Measurements from ENCODE around the gene TPK1.
"Not testable (repeated sequence)": the region's sequence is repeated elsewhere in the genome, so short reads cannot be mapped to it uniquely, and the experiment has no call there.

Gene TPK1

DNA sequence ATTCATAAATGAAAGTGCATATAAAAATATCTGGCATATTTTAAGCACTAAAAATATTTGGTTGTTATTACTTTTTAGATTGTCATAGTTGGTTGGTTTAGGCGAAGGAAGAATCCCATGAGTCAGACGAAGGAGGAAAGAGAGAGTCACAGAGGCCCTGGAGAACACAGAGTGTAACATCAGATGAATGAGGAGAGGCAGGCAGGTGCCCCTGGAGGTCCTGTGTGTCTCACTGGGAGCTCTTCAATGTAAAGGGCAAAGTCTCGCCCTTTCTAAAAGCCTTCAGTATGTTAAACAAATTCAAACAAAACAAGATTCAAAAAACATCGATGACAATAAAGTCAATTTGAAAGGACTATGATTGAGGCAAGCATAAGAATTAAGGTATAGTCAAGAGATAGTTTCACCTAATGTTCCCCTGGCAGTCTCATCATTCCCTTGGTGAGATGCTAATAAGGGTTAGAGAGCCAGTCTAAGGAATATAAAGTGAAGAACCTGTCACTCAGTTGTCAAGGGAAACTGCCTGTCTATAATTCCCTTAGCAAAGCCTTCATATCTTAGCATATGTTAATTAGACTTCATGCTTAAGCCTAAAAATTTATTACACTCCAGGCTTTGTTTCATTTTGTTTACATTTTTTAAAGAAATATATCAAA, 194.3 kb downstream of the TPK1 start:
- no peak for DNase-seq (ENCODE audit: low spot score)

DNA sequence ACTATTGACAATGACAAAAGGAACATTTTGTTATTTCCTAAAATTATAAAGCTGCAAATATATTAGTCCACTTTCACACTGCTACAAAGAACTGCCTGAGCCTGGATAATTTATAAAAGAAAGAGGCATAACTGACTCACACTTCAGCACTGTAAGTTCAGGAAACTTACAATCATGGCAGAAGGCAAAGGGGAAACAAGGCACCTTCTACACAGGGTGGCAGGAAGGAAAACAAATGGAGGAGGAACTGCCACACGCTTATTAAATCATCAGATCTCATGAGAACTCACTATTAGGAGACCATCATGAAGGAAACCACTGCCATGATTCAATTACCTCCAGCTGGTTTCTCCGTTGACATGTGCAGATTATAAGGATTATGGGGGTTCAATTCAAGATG, 203.1 kb downstream of the TPK1 start:
- no peak for DNase-seq (ENCODE audit: low spot score)

DNA sequence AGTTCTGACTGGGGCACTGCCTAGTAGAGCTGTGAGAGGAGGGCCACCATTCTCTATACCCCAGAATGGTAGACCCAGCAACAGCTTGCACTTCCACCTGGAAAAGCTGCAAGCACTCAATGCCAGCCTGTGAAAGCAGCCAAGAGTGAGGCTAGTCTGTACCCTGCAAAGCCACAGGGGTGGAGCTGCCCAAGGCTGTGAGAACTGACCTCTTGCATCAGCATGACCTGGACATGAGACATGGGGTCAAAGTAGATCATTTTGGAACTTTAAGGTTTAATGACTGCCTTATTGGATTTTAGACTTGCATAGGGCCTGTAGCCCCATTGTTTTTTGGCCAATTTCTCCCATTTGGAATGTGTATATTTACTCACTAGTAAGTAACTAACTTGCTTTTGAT, 206.3 kb downstream of the TPK1 start:
- DNase-seq (ENCODE audit: low spot score), result no peak

DNA sequence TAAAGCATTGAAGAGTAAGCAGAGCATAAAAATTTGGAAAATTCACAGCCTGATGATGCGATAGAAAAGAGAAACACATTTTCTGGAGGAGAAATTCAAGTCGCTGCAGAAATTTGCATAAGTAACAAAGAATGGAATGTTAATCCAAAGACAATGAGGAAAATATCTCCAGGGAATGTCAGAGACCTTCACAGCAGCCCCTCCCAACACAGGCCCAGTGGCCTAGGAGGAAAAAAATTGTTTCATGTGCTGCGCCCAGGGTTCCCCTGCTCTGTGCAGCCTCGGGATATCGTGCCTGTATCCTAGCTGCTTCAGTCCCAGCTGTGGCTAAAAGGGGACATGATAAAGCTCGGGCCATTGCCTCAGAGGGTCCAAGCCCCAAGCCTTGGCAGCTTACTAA, 206.8 kb downstream of the TPK1 start:
- no peak for DNase-seq (ENCODE audit: low spot score)

DNA sequence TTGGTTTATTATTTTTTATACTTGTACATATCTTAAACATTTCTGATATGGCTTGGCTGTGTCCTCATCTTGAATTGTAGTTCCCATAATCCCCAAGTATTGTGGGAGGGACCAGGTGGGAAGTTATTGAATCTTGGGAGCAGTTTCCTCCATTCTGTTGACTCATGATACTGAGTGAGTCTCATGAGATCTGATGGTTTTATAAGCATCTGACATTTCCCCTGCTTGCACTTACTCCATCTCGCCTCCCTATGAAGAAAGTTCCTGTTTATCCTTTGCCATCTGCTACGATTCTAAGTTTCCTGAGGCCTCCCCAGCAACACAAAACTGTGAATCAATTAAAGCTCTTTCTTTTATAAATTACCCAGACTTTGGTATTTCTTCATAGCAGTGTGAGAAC, 207.7 kb downstream of the TPK1 start:
- no peak for DNase-seq (ENCODE audit: low spot score)

DNA sequence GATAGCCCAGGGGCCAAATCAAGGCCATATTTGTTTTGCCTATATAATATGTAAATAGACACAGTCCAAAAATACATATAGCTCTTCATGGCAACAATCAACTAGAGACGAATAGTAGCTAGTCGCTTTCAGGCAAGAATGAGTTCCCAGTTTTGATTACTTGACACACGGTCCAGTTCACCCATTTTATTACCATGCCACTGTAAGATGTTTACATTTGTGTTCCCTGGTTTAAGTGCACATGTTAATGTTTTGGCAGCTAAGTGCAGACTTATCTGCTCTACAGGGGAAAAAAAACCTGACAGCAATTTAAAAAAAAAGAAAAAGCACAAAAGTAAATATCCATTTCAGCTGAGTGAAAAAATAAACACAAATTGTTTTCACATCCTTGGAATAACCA, 213.1 kb downstream of the TPK1 start:
- DNase-seq (ENCODE audit: low spot score), result no peak

DNA sequence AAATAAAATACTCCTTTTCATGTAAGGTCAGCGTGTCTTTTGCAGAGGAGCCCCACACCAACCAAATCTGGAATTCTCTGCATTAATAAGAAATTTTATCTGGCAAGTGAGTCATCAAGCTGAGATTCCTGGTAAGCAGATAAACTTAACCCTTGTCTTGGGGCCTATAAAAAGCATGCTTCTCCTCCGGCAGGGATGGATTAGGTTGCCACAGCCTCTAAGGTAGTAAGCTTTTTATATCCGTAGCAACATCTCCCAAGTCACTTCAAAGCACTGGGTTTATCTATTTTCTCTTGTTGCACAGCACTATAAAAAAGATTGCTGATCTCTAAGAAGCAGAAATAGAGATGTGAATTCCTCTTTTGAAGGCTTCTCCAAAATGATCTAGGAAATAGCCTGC, 229.6 kb downstream of the TPK1 start:
- no peak for DNase-seq (ENCODE audit: low spot score)

DNA sequence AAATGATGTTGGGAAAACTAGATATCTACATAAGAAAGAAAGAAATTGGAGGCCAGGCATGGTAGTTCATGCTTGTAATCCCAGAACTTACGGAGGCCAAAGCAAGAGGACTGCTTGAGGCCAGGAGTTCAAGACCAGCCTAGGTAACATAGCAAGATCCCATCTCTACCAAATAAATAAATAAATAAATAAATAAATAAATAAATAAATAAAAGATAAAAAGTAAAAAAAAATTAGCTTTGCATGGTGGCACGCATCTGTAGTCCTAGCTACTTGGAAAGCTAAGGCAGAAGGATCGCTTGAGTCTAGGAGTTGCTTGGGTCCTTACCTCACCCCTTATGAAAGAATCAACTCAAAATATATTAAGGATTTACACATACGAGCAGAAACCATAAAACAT, 238.9 kb downstream of the TPK1 start:
- DNase-seq (ENCODE audit: low spot score), result no peak

DNA sequence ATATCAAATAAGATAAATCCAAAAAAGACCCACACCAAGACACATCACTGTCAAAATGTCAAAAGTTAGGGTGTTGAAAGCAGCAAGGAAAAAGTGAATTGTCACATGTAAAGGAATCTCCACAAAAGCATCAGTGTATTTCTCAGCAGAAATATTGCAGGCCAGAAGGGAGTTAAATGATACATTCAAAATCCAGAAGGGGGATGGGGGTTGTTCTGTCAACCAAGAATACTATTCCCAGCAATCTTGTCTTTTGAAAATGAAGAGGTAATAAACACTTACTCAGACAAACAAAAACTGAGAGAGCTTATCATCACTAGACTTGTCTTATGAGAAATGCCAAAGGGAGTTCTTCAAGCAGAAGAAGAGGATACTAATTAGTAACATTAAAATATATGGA, 241.3 kb downstream of the TPK1 start:
- no peak for DNase-seq (ENCODE audit: low spot score)

DNA sequence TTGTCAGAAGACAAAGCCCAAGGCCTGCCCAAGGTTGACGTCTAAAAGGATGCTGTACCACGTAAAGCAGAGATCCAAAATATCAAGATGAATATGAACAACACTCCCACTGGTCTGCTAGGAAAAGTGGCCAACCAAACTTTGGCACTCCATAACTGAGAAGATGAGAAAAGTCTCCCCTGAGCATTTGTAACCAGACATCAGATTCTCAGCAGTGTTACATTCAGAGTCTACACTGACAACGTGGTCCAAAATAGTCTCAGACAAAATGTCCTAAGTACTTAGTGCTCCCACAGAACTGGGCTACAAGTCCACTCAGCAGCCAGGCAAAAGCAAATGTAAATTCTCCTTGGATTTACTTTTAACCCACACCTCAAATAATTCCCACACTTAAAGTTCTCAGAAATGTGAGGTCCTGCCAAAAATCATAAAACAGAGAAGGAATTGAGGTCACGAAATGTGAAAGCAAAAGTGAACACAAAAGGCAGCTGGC, 247.2 kb downstream of the TPK1 start:
- DNase-seq (ENCODE audit: low spot score), result no peak

DNA sequence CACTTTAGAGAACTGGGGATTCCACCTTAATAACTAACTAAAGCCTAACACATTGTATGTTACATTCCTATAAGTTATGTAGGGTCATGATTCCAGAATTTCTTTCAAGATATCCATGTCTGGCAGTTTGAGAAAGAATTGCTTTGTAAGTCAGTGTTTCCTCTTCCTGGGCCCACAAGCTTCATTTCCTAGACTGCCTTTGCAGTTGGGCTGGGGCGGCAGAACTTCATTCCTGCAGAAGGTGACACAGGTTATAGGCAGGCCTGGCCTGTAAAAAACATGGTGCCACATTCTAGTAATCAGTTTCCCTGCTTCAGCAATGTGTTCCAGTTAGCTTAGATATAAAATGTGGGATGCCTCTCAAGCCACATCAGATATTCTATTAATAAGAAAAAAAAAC, 248.2 kb downstream of the TPK1 start:
- DNase-seq (ENCODE audit: low spot score), result no peak

DNA sequence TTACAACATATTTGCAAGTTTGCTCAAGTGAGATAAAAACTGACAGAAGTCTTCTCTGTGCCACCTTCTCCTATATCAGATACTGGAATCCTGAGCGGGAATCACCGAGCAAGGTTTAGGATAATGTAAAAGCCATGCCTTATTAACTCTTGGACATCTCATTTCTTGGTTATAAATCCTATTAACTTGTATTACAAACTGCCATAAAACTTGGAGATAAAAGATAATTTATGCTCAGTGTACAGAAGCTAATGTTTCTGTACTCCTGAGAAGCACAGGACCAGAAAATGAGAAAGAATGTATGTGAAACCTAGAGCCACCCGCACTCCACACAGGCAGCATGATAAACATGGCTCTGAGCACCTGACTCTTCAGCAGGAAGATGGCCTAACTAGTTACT, 251.1 kb downstream of the TPK1 start:
- no peak for DNase-seq (ENCODE audit: low spot score)

DNA sequence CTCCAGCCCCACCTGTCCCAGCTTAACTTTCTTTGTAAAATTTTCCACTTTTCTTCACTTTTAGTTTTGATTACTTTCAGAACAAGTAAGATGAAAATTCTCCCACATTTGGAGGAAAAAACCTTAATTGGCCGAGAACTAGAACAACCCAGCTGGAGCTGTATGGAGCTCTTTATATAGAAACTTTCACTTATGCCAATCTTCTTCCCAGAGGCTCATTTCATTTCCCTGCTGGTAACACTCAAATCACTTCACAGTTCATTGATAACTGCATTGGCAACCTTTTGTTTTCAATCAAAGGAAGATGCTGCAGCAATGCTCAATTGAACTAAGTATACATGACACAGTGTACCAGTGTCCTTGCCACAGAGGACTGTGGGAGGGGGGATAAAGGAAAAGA, 256.2 kb downstream of the TPK1 start:
- DNase-seq (ENCODE audit: low spot score), result no peak

DNA sequence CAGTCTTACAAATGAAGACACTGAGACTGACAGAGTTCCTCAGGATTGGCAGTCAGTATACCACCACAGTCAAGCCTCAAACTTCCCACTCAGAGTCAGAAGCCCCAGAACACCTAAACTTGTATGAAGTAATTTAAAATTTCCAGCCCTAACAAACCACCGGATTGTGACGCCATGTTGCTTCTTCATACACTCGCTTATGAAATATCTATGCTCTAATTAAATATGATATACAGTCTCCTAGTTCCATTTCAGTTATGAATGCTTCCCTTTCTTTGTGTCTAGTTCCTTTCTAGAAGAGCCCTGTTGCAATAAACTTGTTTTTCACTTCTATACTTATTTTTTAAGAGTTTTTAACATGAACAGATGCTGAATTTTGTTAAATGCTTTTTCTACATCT, 260.4 kb downstream of the TPK1 start:
- no peak for DNase-seq (ENCODE audit: low spot score)

DNA sequence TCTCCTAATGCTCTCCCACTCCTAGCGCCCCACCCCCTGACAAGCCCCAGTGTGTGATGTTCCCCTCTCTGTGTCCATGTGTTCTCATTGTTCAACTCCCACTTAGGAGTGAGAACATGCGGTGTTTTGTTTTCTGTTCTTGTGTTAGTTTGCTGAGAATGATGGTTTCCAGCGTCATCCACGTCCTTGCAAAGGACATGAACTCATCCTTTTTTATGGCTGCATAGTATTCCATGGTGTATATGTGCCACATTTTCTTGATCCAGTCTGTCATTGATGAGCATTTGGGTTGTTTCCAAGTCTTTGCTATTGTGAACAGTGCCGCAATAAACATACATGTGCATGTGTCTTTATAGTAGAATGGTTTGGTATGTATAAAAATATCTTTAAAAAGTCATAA, 261.1 kb downstream of the TPK1 start:
- DNase-seq (ENCODE audit: low spot score), result not testable (repeated sequence)

DNA sequence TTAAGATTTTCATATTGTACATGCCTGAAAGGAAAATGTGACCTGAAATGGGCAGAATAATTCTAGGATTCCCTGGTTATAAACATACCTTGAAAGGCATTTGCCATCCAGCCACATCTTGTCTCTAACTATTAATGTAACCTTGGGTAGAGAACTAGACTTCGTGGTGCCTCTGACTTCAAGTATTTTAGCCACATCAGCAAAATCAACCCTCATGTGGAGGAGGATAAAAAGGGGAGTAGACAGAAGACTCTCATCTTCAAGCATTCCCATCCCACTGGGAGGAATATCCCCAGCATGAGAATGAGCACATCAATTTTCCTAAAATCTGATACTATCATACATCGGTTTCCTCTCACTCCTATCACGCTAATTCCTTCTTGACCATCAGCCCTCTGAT, 267.6 kb downstream of the TPK1 start:
- no peak for DNase-seq (ENCODE audit: low spot score)

DNA sequence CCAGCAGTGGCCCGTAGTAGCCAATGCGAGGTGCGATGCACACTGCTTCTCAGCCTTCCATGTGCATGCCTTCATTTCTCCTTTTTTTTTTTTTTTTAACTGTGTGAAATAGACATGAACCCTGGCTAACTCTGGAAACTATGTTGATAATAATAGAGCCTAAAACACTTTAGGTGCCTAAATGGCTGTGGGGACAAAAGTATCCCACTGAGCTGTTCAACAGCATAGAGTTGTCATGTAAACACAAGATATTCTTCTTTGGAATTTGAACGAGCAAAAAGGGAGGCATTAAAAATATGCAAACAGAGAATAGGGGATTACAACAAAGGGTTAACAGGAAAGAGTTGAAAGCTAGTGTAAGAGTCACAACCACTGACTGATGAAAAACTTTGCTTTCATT, 270.3 kb downstream of the TPK1 start:
- DNase-seq (ENCODE audit: low spot score), result no peak

DNA sequence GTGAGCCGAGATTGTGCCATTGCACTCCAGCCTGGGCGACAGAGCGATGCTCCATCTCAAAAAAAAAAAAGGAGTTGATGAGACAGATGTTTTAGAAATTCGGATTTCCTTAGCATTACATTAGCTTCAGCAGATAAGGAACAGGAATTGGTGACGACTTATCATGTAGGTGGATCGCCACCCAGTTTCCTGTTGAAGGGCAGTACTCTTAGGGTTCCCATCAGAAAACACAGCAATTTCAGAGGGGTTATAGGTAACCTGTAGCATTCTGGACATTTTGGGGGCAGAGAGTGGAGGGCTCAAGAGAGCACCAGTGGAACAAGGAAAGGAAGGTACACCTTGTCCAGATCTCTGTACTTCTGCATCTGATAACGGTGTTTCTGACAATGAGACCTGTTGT, 286.0 kb downstream of the TPK1 start:
- no peak for DNase-seq (ENCODE audit: low spot score)

DNA sequence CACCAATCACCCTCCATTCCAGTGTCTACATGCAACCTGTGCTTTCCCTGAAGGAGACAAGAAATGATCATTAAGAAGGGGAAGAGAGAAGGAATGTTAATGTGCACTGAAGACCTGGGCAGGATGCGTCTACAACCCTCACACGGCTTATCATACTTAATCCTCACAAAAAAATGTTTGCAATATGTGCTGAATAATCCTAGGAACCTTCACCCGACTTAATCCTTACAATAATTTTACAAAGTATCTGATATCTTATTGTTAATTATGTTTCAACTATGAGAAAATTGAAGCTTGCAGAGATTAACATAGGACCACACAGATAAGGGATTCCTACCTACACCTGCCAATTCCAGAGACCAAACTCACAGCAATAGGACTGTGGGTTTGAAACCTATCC, 287.3 kb downstream of the TPK1 start:
- no peak for DNase-seq (ENCODE audit: low spot score)

DNA sequence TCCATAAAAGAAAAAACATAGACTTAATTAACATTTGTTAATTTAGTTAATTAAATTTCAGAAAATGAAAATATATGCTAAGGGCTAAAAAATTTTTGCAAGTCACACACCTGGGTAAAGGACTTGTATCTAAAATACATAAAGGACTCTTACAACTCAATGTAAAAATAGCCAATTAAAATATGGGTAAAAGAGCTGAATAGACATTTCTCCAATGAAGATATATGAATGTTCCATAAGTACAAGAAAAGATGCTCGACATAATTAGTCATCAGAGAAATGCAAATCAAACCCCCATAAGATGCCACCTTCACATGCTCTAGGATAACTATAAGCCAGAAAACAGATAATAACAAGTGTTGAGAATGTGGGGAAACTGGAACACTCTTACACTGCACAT, 288.0 kb downstream of the TPK1 start:
- DNase-seq (ENCODE audit: low spot score), result no peak

DNA sequence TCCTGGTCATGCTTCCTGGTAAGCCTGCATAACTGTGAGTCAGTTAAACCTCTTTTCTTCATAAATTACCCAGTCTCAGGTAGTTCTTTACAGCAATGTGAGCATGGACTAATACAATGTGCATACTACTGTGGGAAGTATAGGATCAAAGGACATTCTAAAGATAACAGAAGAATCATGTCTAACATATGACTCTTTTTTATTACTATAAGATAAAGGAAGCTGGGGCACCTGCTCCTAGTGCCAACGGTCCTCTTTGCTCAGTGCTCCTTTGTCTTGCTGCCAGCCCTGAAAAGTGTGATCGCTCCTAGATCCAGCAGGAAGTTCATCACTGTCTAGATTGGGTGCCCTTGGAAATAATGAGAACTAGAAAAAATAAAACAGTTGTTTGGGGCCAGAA, 289.1 kb downstream of the TPK1 start:
- no peak for DNase-seq (ENCODE audit: low spot score)

DNA sequence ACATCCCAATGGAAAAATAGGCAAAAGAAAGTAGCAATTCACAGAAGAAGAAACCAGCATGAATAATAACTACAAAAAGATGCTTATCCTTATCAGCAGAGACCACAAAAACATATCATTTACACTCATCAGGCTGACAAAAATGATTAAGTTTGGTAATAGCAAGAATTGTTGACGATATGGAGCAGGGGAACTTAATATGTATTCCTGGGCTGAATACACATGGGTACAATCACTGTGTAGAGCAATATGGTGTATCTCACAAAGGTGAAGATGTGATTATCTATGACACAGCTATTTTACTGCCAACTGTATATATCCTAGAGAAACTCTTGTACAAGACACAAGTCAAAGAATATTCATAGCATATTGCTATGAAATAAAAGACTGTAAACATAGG, 290.5 kb downstream of the TPK1 start:
- peak; percentile 23 for DNase-seq (ENCODE audit: low spot score)

DNA sequence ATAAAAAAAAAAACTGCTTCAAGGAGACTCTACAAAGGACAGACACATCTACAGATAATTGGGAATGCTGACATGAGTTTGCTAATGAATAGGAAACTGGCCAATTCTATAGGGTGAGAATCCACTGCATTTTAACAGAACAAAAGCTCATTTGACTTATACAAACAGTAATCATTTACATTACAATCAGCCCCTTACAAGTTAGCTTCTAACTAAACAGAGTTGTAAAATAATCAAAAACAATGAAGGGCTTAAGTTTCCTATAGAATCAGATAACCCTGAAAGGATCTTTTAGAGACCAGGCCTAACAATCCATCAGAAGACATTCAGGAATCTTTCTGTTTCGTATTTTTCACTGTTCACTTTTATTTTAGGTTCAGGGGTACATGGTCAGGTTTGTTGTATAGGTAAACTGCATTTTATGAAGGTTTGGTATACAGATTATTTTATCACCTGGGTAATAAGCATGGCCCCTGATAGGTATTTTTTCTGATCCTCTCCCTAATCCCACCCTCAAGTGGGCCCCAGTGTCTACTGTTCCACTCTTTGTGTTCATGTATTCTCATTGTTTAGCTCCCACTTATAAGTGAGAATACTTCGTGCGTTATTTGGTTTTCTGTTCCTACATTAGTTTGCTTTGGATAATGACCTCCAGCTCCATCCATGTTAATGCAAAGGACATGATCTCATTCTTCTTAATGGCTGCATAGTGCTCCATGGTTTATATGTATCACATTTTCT, 301.0 kb downstream of the TPK1 start:
- no peak for DNase-seq (ENCODE audit: low spot score)

DNA sequence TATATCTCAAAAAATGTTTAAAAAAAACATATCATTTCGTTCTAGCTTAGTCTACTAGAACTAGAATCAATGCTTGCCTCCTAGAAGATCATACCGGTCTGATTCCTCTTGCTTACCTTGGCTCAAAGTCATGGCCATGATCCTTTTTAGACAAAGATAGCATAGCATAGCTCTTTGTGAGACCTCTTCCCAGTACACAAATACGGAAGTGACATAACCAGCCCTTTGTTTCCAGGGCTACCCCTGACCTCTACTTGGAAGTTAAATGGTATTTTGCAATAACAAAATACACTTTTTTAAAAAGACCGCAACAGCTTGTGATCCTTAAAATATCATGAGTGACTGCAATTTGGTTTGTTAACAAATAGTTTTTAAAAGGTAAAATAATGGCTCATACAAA, 301.7 kb downstream of the TPK1 start:
- no peak for DNase-seq (ENCODE audit: low spot score)

Measured in SK-N-DZ (cell line).